ENCODE results near the gene C5AR2.
"Not testable (repeated sequence)": the region's sequence is repeated elsewhere in the genome, so short reads cannot be mapped to it uniquely, and the experiment has no call there.

C5AR2 gene

DNA sequence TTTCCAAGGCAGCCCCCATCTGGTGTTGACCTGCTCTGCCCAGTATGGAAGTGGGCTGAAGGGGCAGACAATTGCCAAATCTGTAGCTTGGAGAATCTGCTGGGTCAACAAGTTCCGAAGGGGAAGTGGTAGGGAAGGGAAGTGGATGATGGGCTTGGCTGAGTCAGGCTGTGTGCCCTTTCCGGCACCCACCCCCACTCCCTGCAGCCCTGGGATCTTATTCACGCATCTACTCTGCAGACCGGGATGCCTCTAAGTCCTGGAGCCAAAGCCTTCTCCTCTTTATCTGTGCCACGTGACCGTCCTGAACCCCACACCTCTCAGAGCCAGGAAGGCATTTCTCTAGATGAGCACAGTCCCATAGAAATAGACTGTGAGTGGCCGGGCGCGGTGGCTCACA is 7.5 kb upstream of the C5AR2 start:
- H3K27ac ChIP-seq: no peak overlapping the region
- TF ChIP-seq, protein P1, sequence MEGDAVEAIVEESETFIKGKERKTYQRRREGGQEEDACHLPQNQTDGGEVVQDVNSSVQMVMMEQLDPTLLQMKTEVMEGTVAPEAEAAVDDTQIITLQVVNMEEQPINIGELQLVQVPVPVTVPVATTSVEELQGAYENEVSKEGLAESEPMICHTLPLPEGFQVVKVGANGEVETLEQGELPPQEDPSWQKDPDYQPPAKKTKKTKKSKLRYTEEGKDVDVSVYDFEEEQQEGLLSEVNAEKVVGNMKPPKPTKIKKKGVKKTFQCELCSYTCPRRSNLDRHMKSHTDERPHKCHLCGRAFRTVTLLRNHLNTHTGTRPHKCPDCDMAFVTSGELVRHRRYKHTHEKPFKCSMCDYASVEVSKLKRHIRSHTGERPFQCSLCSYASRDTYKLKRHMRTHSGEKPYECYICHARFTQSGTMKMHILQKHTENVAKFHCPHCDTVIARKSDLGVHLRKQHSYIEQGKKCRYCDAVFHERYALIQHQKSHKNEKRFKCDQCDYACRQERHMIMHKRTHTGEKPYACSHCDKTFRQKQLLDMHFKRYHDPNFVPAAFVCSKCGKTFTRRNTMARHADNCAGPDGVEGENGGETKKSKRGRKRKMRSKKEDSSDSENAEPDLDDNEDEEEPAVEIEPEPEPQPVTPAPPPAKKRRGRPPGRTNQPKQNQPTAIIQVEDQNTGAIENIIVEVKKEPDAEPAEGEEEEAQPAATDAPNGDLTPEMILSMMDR (conservative IDR thresholded peaks at IDR 0.05): no peak

DNA sequence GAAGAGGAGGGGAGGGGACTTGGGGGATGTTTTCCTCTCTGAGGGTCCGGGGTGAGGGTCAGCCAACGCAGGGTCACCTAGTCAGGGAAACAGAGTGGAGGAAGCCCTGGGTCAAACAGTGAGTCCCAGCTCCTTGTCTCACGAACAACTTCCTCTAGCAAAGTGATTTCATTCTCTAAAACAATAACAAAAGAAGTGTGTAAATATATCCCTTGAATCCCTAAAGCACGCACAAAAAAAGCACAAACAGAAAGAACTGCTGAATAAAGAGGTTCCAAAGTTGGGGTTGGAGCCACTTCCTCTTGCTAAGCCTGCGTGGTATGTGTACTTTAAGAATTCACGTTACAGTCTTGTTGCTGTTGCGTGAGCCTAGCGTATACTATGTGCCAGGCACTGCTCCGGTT is 1.5 kb upstream of the C5AR2 start:
- H3K27ac ChIP-seq: no peak overlapping the region

DNA sequence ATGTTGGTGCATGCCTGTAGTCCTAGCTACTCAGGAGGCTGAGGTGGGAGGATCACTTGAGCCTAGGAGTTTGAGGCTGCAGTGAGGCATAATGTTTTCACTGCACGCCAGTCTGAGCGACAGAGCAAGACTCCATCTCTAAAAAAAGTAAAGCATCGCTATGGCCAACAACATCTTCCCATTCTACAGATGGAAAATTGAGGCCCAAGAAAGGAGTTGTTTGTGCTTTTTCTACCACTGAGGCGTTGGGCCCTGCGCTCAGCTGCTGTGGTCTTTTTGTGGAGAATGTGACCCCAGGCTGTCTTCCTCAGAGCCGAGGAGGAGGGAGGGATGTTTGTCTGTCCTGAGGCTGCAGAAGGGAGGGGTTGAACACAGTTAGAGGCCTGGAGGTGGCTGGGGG is 485 bp upstream of the C5AR2 start:
- H3K27ac ChIP-seq: no peak overlapping the region
- TF ChIP-seq, protein P1 (conservative IDR thresholded peaks at IDR 0.05): no peak

More for the DNA sequence above, 1.5 kb upstream of the C5AR2 start:
- TF ChIP-seq, protein P1 (conservative IDR thresholded peaks at IDR 0.05): no peak

DNA sequence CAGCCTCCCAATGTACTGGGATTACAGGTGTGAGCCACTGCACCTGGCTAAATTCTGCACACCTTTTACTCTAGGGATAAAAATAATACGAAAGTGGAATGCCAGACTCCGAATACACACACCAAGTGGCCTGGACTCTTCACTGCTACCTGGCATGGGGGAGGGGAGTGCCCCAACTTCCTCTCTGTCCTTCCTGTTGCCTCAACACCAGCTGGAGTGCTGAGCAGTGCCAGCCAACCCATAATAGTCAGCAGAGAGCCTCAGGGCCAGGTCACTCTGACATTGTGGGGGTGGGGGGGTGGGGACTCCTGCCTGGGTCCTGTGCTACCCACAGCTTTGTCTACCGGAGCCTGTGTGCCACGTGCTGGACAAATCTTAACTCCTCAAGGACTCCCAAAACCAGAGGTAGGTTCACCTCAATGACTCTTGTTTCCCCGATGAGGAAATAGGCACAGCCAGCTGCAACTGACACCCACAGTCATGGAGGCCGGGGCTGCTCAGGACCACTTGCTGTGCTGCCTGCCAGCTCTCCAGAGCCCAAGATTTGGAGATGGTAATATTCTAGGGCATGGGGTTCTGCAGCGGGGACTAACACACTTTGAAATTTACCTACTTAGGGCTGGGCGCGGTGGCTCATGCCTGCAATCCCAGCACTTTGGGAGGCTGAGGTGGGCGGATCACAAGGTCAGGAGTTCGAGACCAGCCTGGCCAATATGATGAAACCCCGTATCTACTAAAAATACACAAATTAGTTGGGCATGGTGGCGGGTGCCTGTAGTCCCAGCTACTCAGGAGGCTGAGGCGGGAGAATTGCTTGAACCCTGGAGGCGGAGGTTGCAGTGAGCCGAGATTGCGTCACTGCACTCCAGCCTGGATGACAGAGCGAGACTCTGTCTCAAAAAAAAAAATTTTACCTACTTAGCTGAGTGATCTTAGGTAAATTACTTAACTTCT is 5.1 kb downstream of the C5AR2 start:
- H3K27ac ChIP-seq: not testable (repeated sequence)

DNA sequence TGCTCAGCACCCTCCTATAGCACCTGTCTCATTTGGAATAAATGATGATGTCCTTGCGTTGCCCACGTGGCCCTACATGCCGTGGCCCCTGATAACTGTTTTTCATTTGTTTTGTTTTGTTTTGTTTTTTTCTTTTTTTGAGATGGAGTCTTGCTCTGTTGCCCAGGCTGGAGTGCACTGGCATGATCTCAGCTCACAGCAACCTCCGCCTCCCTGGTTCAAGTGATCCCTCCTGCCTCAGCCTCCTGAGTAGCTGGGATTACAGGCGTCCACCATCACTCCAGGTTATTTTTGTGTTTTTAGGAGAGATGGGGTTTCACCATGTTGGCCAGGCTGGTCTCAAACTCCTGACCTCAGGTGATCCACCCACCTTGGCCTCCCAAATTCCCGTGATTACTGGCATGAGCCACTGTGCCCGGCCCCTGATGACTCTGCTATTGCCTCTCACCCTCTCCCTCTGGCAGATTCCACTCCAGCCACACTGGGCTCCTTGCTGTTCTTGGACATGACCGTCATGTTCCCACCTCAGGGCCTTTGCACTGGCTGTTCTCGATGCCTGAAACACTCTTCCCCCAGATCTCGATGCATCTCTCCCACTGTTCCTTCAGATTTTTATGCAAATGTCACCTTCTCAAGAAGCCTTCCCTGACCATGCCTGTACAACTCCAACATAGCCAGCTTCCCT is 7.4 kb downstream of the C5AR2 start:
- TF ChIP-seq, protein P1 (conservative IDR thresholded peaks at IDR 0.05): no peak
- H3K27ac ChIP-seq: no peak overlapping the region

DNA sequence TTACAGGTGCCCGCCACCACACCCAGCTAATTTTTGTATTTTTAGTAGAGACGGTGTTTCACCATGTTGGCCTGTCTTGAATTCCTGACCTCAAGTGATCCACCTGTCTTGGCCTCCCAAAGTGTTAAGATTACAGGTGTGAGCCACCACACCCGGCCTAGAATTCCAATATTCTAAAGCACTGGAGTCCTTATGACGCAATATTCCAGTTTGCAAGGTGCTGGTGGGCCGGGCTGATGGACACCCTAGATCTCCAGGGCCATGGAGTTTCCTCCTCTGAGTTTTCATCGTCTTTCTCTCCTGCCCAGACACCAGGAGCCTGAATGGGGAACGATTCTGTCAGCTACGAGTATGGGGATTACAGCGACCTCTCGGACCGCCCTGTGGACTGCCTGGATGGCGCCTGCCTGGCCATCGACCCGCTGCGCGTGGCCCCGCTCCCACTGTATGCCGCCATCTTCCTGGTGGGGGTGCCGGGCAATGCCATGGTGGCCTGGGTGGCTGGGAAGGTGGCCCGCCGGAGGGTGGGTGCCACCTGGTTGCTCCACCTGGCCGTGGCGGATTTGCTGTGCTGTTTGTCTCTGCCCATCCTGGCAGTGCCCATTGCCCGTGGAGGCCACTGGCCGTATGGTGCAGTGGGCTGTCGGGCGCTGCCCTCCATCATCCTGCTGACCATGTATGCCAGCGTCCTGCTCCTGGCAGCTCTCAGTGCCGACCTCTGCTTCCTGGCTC is 8.7 kb downstream of the C5AR2 start:
- TF ChIP-seq, protein P1 (conservative IDR thresholded peaks at IDR 0.05): no peak
- no peak overlapping the region for H3K27ac ChIP-seq

DNA sequence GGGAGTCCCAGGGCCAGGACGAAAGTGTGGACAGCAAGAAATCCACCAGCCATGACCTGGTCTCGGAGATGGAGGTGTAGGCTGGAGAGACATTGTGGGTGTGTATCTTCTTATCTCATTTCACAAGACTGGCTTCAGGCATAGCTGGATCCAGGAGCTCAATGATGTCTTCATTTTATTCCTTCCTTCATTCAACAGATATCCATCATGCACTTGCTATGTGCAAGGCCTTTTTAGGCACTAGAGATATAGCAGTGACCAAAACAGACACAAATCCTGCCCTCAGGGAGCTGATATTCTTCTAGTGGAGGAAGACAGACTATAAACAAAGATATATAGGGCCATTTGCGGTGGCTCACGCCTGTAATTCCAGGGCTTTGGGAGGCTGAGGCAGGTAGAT is 9.8 kb downstream of the C5AR2 start:
- TF ChIP-seq, protein P1 (conservative IDR thresholded peaks at IDR 0.05): no peak
- no peak overlapping the region for H3K27ac ChIP-seq
